ENCODE data around the gene SAXO1. TPM values are rescaled to one million over a fixed set of nuclear protein-coding genes. Genes with fewer than 3 reads are reported as not detected.
A peak's percentile ranks its signal among the peaks of the same experiment; 100 is the strongest.

Gene SAXO1
- total and polyA plus RNA-seq, 2 experiments from 2014 or later: 0.02 TPM; not detected in 1

- Mint-ChIP-seq H3K27me3 (ENCODE audit: insufficient read depth, low read depth, poor library complexity) (no peaks in the 10 kb centered on the region), H3K4me3 (no peak overlapping the region), H3K27ac (no peak overlapping the region), H3K9me3 (no peaks in the 10 kb centered on the region), H3K36me3 (ENCODE audit: low read depth) (no peaks in the 10 kb centered on the region), H3K4me1 (no peaks in the 10 kb centered on the region; the same call in 2 of the 3 replicates)
- H3K36me3 ChIP-seq (ENCODE audit: insufficient read depth): no peaks in the 10 kb centered on the region
- ATAC-seq: no peak; the same call in 2 of the 3 replicates
- DNase-seq (ENCODE audit: low spot score): no peak
- H2AFZ ChIP-seq: peak overlapping the region; percentile 59; the same call in 1 of the 2 replicates
- H3K9me2 ChIP-seq (ENCODE audit: insufficient read depth): no peaks in the 10 kb centered on the region; the same call in 1 of the 2 replicates
- no peaks in the 10 kb centered on the region for H3F3A ChIP-seq (replicated peaks; ENCODE audit: low read depth)
- no peaks in the 10 kb centered on the region for H3K79me2 ChIP-seq (replicated peaks; ENCODE audit: insufficient read depth)
- TF ChIP-seq NANOG (IDR thresholded peaks at IDR 0.05; ENCODE audit: borderline replicate concordance): no peak
- no peak for TF ChIP-seq EZH2phosphoT487 (IDR thresholded peaks at IDR 0.05; ENCODE audit: unreplicated experiment)
- TF ChIP-seq, protein P1, sequence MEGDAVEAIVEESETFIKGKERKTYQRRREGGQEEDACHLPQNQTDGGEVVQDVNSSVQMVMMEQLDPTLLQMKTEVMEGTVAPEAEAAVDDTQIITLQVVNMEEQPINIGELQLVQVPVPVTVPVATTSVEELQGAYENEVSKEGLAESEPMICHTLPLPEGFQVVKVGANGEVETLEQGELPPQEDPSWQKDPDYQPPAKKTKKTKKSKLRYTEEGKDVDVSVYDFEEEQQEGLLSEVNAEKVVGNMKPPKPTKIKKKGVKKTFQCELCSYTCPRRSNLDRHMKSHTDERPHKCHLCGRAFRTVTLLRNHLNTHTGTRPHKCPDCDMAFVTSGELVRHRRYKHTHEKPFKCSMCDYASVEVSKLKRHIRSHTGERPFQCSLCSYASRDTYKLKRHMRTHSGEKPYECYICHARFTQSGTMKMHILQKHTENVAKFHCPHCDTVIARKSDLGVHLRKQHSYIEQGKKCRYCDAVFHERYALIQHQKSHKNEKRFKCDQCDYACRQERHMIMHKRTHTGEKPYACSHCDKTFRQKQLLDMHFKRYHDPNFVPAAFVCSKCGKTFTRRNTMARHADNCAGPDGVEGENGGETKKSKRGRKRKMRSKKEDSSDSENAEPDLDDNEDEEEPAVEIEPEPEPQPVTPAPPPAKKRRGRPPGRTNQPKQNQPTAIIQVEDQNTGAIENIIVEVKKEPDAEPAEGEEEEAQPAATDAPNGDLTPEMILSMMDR (conservative IDR thresholded peaks at IDR 0.05; ENCODE audit: low read depth in 2 of 2): no peak
- no peak for TF ChIP-seq REST (IDR thresholded peaks at IDR 0.05; ENCODE audit: unreplicated experiment)
- TF ChIP-seq STAT1 (IDR thresholded peaks at IDR 0.05; ENCODE audit: unreplicated experiment): no peak
- no peak for TF ChIP-seq POLR2AphosphoS5 (IDR thresholded peaks at IDR 0.05; ENCODE audit: low read depth)
- no peak for TF ChIP-seq CREB1 (CRISPR knock-in tag; IDR thresholded peaks at IDR 0.05; ENCODE audit: low read depth)
- TF ChIP-seq ZNF462 (CRISPR knock-in tag; IDR thresholded peaks at IDR 0.05): no peak
- TF ChIP-seq ZNF331 (CRISPR knock-in tag; IDR thresholded peaks at IDR 0.05; ENCODE audit: low read depth): no peak
- TF ChIP-seq JUNB (IDR thresholded peaks at IDR 0.05; ENCODE audit: unreplicated experiment): no peak
- TF ChIP-seq EZH2 (IDR thresholded peaks at IDR 0.05; ENCODE audit: low read depth, unreplicated experiment): no peak
- no peak for TF ChIP-seq ETS1 (IDR thresholded peaks at IDR 0.05)
- TF ChIP-seq ZNF114 (CRISPR knock-in tag; IDR thresholded peaks at IDR 0.05): no peak
- H3K4me2 ChIP-seq: no peak overlapping the region
- no peak overlapping the region for H3K27ac ChIP-seq (ENCODE audit: low read depth)
- H3K27me3 ChIP-seq (ENCODE audit: insufficient read depth): no peaks in the 10 kb centered on the region
- H4K20me1 ChIP-seq (replicated peaks; ENCODE audit: insufficient read depth): no peaks in the 10 kb centered on the region
- H3K4me1 ChIP-seq (ENCODE audit: insufficient read depth): no peaks in the 10 kb centered on the region
- no peak overlapping the region for H3K4me3 ChIP-seq
These were observed 97.5 kb downstream of the SAXO1 start for GRCh38 chr9:18935541-18935940.

Data from GM23338 (cell line).